ENCODE results near the gene FEM1B. TPM values are rescaled to one million over a fixed set of nuclear protein-coding genes. Genes with fewer than 3 reads are reported as not detected.

Gene FEM1B
- polyA plus RNA-seq, 1 donor from 2014 or later: 21.5 TPM

- Mint-ChIP-seq H3K36me3 (peaks cover 4% of the 10 kb centered on the region), H3K27ac (no peak overlapping the region), H3K27me3 (peaks cover 2% of the 10 kb centered on the region), H3K9me3 (no peaks in the 10 kb centered on the region), H3K4me1 (peaks cover 3 to 9% (median 5%) of the 10 kb centered on the region in 3 donors), H3K4me3 (no peak overlapping the region)
These were observed 5.6 kb upstream of the FEM1B start for GRCh38 chr15:68271854-68272471.

- Mint-ChIP-seq H3K9me3 (no peaks in the 10 kb centered on the region), H3K4me3 (peak overlapping the region in 1 of 4 donors; percentile 16), H3K4me1 (peaks cover 7 to 12% (median 11%) of the 10 kb centered on the region in 3 donors), H3K27me3 (peaks cover 2% of the 10 kb centered on the region), H3K27ac (peak overlapping the region in 2 of 3 donors; percentile 16 to 83), H3K36me3 (peaks cover 4% of the 10 kb centered on the region)
These were observed 4.7 kb upstream of the FEM1B start for GRCh38 chr15:68272721-68273271.

GRCh38 chr15:68274201-68274848 is 3.2 kb upstream of the FEM1B start:
- Mint-ChIP-seq H3K4me1 (peaks cover 13 to 15% (median 15%) of the 10 kb centered on the region in 3 donors), H3K4me3 (peak overlapping the region in 1 of 4 donors; percentile 95), H3K36me3 (peaks cover 2% of the 10 kb centered on the region), H3K27me3 (no peaks in the 10 kb centered on the region), H3K9me3 (no peaks in the 10 kb centered on the region), H3K27ac (peak overlapping the region in 2 of 3 donors; percentile 68 to 87)

- Mint-ChIP-seq H3K36me3 (peaks cover 2% of the 10 kb centered on the region), H3K4me3 (peak overlapping the region in 1 of 4 donors; percentile 95), H3K9me3 (no peaks in the 10 kb centered on the region), H3K27ac (peak overlapping the region in 2 of 3 donors; percentile 82 to 87), H3K4me1 (peaks cover 23 to 25% (median 25%) of the 10 kb centered on the region in 3 donors), H3K27me3 (peaks cover 2% of the 10 kb centered on the region)
These were observed 2.3 kb upstream of the FEM1B start for GRCh38 chr15:68275165-68275746.

GRCh38 chr15:68276668-68277067 is 877 bp upstream of the FEM1B start:
- peaks cover 34 to 37% (median 36%) of the 10 kb centered on the region in 3 donors for H3K4me1 Mint-ChIP-seq
- peak overlapping the region; percentile 87 to 99 (median 97) for H3K27ac Mint-ChIP-seq
- peaks cover 2% of the 10 kb centered on the region for H3K36me3 Mint-ChIP-seq
- H3K27me3 Mint-ChIP-seq: peaks cover 2% of the 10 kb centered on the region
- H3K4me3 Mint-ChIP-seq: peak overlapping the region; percentile 91 to 99 (median 94)
- no peaks in the 10 kb centered on the region for H3K9me3 Mint-ChIP-seq

GRCh38 chr15:68277131-68277602 is 378 bp upstream of the FEM1B start:
- H3K9me3 Mint-ChIP-seq: no peaks in the 10 kb centered on the region
- H3K27ac Mint-ChIP-seq: peak overlapping the region; percentile 87 to 99 (median 97)
- peaks cover 2% of the 10 kb centered on the region for H3K27me3 Mint-ChIP-seq
- peaks cover 36 to 42% (median 41%) of the 10 kb centered on the region in 3 donors for H3K4me1 Mint-ChIP-seq
- H3K36me3 Mint-ChIP-seq: no peaks in the 10 kb centered on the region
- peak overlapping the region; percentile 91 to 99 (median 94) for H3K4me3 Mint-ChIP-seq

GRCh38 chr15:68278345-68278594 is 725 bp downstream of the FEM1B start:
- no peaks in the 10 kb centered on the region for H3K9me3 Mint-ChIP-seq
- peaks cover 36 to 45% (median 44%) of the 10 kb centered on the region in 3 donors for H3K4me1 Mint-ChIP-seq

GRCh38 chr15:68278595-68279405 is 1.3 kb downstream of the FEM1B start:
- Mint-ChIP-seq H3K9me3 (no peaks in the 10 kb centered on the region), H3K4me3 (peak overlapping the region; percentile 91 to 99 (median 94)), H3K27ac (peak overlapping the region; percentile 87 to 94 (median 92)), H3K27me3 (peaks cover 2% of the 10 kb centered on the region), H3K36me3 (no peaks in the 10 kb centered on the region), H3K4me1 (peaks cover 36 to 46% (median 44%) of the 10 kb centered on the region in 3 donors)

More at GRCh38 chr15:68278345-68278594, 725 bp downstream of the FEM1B start:
- Mint-ChIP-seq H3K27me3 (peaks cover 2% of the 10 kb centered on the region), H3K27ac (peak overlapping the region; percentile 87 to 94 (median 92)), H3K36me3 (no peaks in the 10 kb centered on the region), H3K4me3 (peak overlapping the region; percentile 91 to 99 (median 94))

- H3K27me3 Mint-ChIP-seq: peaks cover 2% of the 10 kb centered on the region
- no peaks in the 10 kb centered on the region for H3K9me3 Mint-ChIP-seq
- H3K36me3 Mint-ChIP-seq: peaks cover 4% of the 10 kb centered on the region
- H3K4me3 Mint-ChIP-seq: peak overlapping the region; percentile 91 to 99 (median 94)
- H3K4me1 Mint-ChIP-seq: peaks cover 44 to 51% (median 49%) of the 10 kb centered on the region in 3 donors
- H3K27ac Mint-ChIP-seq: peak overlapping the region; percentile 15 to 92 (median 87)
These were observed 2.5 kb downstream of the FEM1B start for GRCh38 chr15:68279779-68280753.

GRCh38 chr15:68281008-68281407 is 3.5 kb downstream of the FEM1B start:
- H3K4me3 Mint-ChIP-seq: peak overlapping the region in 2 of 4 donors; percentile 31 to 99
- H3K27ac Mint-ChIP-seq: peak overlapping the region in 1 of 3 donors; percentile 46
- H3K4me1 Mint-ChIP-seq: peaks cover 47 to 60% (median 56%) of the 10 kb centered on the region in 3 donors
- H3K9me3 Mint-ChIP-seq: peaks cover 0 to 1% (median 0%) of the 10 kb centered on the region in 3 donors
- H3K27me3 Mint-ChIP-seq: peaks cover 2% of the 10 kb centered on the region
- peaks cover 4% of the 10 kb centered on the region for H3K36me3 Mint-ChIP-seq

GRCh38 chr15:68283401-68283800 is 5.9 kb downstream of the FEM1B start:
- Mint-ChIP-seq H3K4me1 (peaks cover 51 to 61% (median 59%) of the 10 kb centered on the region in 3 donors), H3K9me3 (peaks cover 0 to 1% (median 0%) of the 10 kb centered on the region in 3 donors), H3K4me3 (peak overlapping the region in 1 of 4 donors; percentile 56), H3K27ac (no peak overlapping the region), H3K36me3 (peaks cover 4% of the 10 kb centered on the region), H3K27me3 (peaks cover 2% of the 10 kb centered on the region)

- H3K36me3 Mint-ChIP-seq: peaks cover 4% of the 10 kb centered on the region
- peaks cover 0 to 1% (median 0%) of the 10 kb centered on the region in 3 donors for H3K9me3 Mint-ChIP-seq
- peaks cover 2% of the 10 kb centered on the region for H3K27me3 Mint-ChIP-seq
- peak overlapping the region in 1 of 4 donors; percentile 36 for H3K4me3 Mint-ChIP-seq
- peaks cover 41 to 59% (median 51%) of the 10 kb centered on the region in 3 donors for H3K4me1 Mint-ChIP-seq
- no peak overlapping the region for H3K27ac Mint-ChIP-seq
These were observed 7.2 kb downstream of the FEM1B start for GRCh38 chr15:68284616-68285258.

Measured in IgD-negative memory B cell (primary cell).